NCI-H1417 treated with DMSO at 0.1 percent for 48 hours (cell line): Measurements from ENCODE around the gene PADI4.
"Not testable (repeated sequence)": the region's sequence is repeated elsewhere in the genome, so short reads cannot be mapped to it uniquely, and the experiment has no call there.

ENCODE experiments used
- DNase-seq: peaks from one replicate; lab custom pipeline; 2025; lab: John Stamatoyannopoulos, UW

Gene PADI4

GRCh38 chr1:17315542-17316130 lies 7.6 kb downstream of the PADI4 start:
- DNase-seq = no peak

- no peak for DNase-seq
These were observed 8.7 kb downstream of the PADI4 start for GRCh38 chr1:17316704-17317103.

GRCh38 chr1:17318262-17318661 lies 10.3 kb downstream of the PADI4 start:
- DNase-seq = no peak

- DNase-seq = no peak
These were observed 11.8 kb downstream of the PADI4 start for GRCh38 chr1:17319561-17320350.

GRCh38 chr1:17321857-17322390 lies 13.9 kb downstream of the PADI4 start:
- DNase-seq = not testable (repeated sequence)

GRCh38 chr1:17328855-17329254 lies 20.9 kb downstream of the PADI4 start:
- no peak for DNase-seq

- DNase-seq = no peak
These were observed 21.6 kb downstream of the PADI4 start for GRCh38 chr1:17329610-17330009.

- DNase-seq = no peak
These were observed 22.9 kb downstream of the PADI4 start for GRCh38 chr1:17330856-17331255.

- no peak for DNase-seq
These were observed 25.1 kb downstream of the PADI4 start for GRCh38 chr1:17333081-17333480.

- no peak for DNase-seq
These were observed 28.1 kb downstream of the PADI4 start for GRCh38 chr1:17335821-17336710.

- no peak for DNase-seq
These were observed 30.9 kb downstream of the PADI4 start for GRCh38 chr1:17338706-17339493.

- no peak for DNase-seq
These were observed 31.5 kb downstream of the PADI4 start for GRCh38 chr1:17339521-17339920.

GRCh38 chr1:17340358-17340757 lies 32.4 kb downstream of the PADI4 start:
- DNase-seq = no peak

GRCh38 chr1:17342014-17342441 lies 34.0 kb downstream of the PADI4 start:
- no peak for DNase-seq

GRCh38 chr1:17345506-17345905 lies 37.5 kb downstream of the PADI4 start:
- not testable (repeated sequence) for DNase-seq

GRCh38 chr1:17346046-17346789 lies 38.2 kb downstream of the PADI4 start:
- DNase-seq = no peak

GRCh38 chr1:17347769-17348592 lies 40.0 kb downstream of the PADI4 start:
- no peak for DNase-seq

GRCh38 chr1:17348593-17349234 lies 40.7 kb downstream of the PADI4 start:
- DNase-seq = no peak

- DNase-seq = no peak
These were observed 42.1 kb downstream of the PADI4 start for GRCh38 chr1:17350083-17350482.
